GM12891 (cell line): ENCODE data around the gene CHKA.

Source experiments
- PAX5 ChIP-seq: IDR thresholded peaks from 2 replicates; pipeline ENCODE4 v1.6.1; 2011; ENCODE audit warnings: low read length, moderate library complexity, mild to moderate bottlenecking; ENCODE audit not compliant: insufficient read depth, severe bottlenecking
- POLR2A ChIP-seq: IDR thresholded peaks from 2 replicates; pipeline ENCODE4 v1.6.1; 2011; ENCODE audit warnings: low read depth, low read length, control low read depth
- POLR2AphosphoS5 ChIP-seq: IDR thresholded peaks from 2 replicates; pipeline ENCODE4 v1.6.1; 2011; ENCODE audit warnings: low read depth, low read length, control low read depth
- POU2F2 ChIP-seq: IDR thresholded peaks from 2 replicates; pipeline ENCODE4 v1.6.1; 2011; ENCODE audit warnings: low read depth, mild to moderate bottlenecking, control low read depth, low read length, moderate library complexity
- SPI1 ChIP-seq: IDR thresholded peaks from 2 replicates; pipeline ENCODE4 v1.6.1; 2011; ENCODE audit warnings: low read depth, low read length, control low read depth
- TAF1 ChIP-seq: IDR thresholded peaks from 2 replicates; pipeline ENCODE4 v1.6.1; 2011; ENCODE audit warnings: low read depth, low read length, control low read depth

DNA sequence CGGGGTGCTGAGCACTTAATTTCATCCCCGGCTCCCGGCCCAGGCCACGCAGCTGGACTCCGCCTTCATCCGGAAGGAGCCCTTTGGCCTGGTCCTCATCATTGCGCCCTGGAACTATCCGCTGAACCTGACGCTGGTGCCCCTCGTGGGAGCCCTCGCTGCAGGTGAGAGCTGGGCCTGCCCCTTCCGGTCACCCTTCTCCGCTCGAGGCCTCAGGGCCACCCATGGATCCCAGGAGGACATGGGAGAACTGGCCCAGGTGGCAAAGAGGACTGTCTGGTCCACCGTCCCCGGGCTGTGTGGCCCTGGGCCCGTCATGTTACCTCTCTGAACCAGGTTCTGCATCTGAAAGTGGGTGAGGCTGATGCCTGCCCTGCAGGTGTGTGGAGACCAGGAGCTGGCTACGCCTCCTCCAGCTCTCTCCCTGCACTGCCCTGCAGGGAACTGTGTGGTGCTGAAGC lies 102.4 kb downstream of the CHKA start:
- TF ChIP-seq POLR2A = no peak
- no peak for TF ChIP-seq TAF1
- TF ChIP-seq POLR2AphosphoS5 = no peak
- TF ChIP-seq POU2F2 = no peak
- TF ChIP-seq SPI1 = no peak
- TF ChIP-seq PAX5 = no peak
